Ascending aorta (tissue), 2 donors: Measurements from ENCODE around the gene CTCF. TPM values are rescaled to one million over a fixed set of nuclear protein-coding genes. Genes with fewer than 3 reads are reported as not detected.
A peak's percentile ranks its signal among the peaks of the same experiment; 100 is the strongest.
"Not testable (repeated sequence)": the region's sequence is repeated elsewhere in the genome, so short reads cannot be mapped to it uniquely, and the experiment has no call there.

Experiments used
- DNase-seq, 2 donors: peaks; one replicate each; pipeline ENCODE4 v3.0.0-alpha.2; 2019; ENCODE audit warnings: low spot score in 2 of 2
- H3K27ac ChIP-seq, 2 donors: fragments of 200-600 bp; sonication (generic); one replicate each; pipeline ENCODE4 v1.5.1; 2016 to 2017; ENCODE audit warnings: mild to moderate bottlenecking in 1 of 2
- H3K27me3 ChIP-seq: fragments of 200-600 bp; sonication (generic); one replicate; pipeline ENCODE4 v1.5.1; 2017
- H3K36me3 ChIP-seq, 2 donors: fragments of 200-600 bp; sonication (generic); one replicate each; pipeline ENCODE4 v1.5.1; 2016
- H3K4me1 ChIP-seq, 2 donors: fragments of 200-600 bp; sonication (generic); one replicate each; pipeline ENCODE4 v1.5.1; 2016 to 2017; ENCODE audit warnings: mild to moderate bottlenecking in 1 of 2
- H3K4me3 ChIP-seq, 2 donors: fragments of 200-600 bp; sonication (generic); one replicate each; pipeline ENCODE4 v1.5.1; 2016 to 2017; ENCODE audit warnings: mild to moderate bottlenecking in 1 of 2
- H3K9me3 ChIP-seq, 2 donors: fragments of 200-600 bp; sonication (generic); one replicate each; pipeline ENCODE4 v1.5.1; 2016
- intact Hi-C: fragments of 100-400 bp; cut with DNase I; formaldehyde crosslinking; loops from one replicate; pipeline ENCODE4 v1.15.1; 2023
- total RNA-seq: library from RNA; depleted of rRNA; stranded (reverse); fragments of >200 nt; gene quantifications from one replicate; pipeline ENCODE4 v1.1.0, GENCODE V29; 2016
- TF ChIP-seq, protein P1 (sequence below), 3 experiments: fragments of 200-600 bp in 2 of 3; fragments of 450-650 bp in 1 of 3; sonication (generic) in 2 of 3; IDR thresholded peaks; one replicate each; pipeline ENCODE4 v1.5.1; 2016 to 2019; ENCODE audit warnings: antibody characterized with exemption in 3 of 3, mild to moderate bottlenecking in 1 of 3, moderate library complexity in 1 of 3

The CTCF gene
- total RNA-seq, 1 donor from 2014 or later, result 38.6 TPM

DNA sequence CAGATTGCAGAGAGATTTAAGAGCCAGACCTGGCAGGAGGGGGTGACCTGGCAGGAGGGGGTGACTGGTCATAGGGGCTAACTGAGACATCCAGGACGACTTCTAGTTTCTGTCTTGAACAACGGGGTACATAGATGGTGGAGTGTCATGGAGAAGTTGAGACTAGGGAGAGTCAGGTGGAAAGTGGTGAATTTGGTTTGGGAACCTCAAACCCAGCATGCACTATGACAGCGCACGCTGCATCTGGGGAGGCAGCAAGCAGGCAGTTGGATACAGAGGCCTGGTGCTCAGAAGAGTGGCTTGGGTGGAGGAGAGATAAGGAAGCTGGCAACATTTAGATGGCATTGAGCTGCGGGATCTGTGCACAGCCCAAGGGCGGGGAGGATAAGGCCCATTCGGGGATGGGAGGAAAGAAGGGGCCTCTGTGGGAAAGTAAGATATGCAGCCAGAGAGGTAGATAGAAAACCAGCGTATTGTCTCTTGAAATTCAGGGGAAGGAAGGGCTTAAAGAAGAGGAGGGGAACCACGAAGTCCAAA is 29.2 kb upstream of the CTCF start:
- intact Hi-C loops, result no loop called here
- H3K4me3 ChIP-seq, result no peak overlapping the region
- no peak overlapping the region for H3K27ac ChIP-seq
- H3K9me3 ChIP-seq, result no peaks in the 10 kb centered on the region
- peaks cover 12 to 15% of the 10 kb centered on the region in 2 donors for H3K4me1 ChIP-seq
- no peak for DNase-seq
- no peaks in the 10 kb centered on the region for H3K36me3 ChIP-seq
- TF ChIP-seq, protein P1, sequence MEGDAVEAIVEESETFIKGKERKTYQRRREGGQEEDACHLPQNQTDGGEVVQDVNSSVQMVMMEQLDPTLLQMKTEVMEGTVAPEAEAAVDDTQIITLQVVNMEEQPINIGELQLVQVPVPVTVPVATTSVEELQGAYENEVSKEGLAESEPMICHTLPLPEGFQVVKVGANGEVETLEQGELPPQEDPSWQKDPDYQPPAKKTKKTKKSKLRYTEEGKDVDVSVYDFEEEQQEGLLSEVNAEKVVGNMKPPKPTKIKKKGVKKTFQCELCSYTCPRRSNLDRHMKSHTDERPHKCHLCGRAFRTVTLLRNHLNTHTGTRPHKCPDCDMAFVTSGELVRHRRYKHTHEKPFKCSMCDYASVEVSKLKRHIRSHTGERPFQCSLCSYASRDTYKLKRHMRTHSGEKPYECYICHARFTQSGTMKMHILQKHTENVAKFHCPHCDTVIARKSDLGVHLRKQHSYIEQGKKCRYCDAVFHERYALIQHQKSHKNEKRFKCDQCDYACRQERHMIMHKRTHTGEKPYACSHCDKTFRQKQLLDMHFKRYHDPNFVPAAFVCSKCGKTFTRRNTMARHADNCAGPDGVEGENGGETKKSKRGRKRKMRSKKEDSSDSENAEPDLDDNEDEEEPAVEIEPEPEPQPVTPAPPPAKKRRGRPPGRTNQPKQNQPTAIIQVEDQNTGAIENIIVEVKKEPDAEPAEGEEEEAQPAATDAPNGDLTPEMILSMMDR (IDR thresholded peaks at IDR 0.05), result no peak
- no peaks in the 10 kb centered on the region for H3K27me3 ChIP-seq

DNA sequence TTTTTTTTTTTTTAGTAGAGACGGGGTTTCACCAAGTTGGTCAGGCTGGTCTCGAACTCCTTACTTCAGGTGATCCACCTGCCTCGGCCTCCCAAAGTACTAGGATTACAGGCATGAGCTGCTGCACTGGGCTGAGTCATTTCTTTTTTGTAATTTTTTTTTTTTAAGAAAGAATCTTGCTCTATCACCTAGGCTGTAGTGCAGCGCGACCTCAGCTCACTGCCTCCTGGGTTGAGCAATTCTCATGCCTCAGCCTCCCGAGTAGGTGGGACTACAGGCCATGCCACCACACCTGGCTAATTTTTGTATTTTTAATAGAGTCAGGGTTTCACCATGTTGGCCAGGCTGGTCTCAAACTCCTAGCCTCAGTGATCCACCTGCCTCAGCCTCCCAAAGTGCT is 28.3 kb upstream of the CTCF start:
- H3K9me3 ChIP-seq, intact Hi-C loops, H3K27me3 ChIP-seq, DNase-seq, H3K4me3 ChIP-seq, H3K27ac ChIP-seq, H3K36me3 ChIP-seq: not testable (repeated sequence)
- H3K4me1 ChIP-seq, result peaks cover 16 to 24% of the 10 kb centered on the region in 2 donors

DNA sequence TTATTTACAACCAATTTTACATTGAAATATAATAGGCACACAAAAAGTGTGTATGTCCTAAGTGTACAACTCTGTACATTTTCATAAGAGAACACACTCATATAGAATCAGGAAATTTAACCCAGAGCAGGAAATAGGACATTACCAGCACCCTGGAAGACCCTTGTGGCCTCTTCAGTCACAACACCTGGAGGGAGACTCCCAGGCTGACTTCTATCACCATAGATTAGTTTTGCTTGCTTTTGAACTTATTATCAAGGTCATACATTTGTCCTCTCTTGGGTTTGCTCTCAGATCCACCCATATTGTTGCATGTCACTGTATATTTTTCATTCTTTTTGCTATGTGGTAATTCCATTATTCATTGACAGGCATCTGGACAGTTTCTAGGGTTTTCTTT is 27.9 kb upstream of the CTCF start:
- H3K27ac ChIP-seq, result no peak overlapping the region
- H3K27me3 ChIP-seq, result no peaks in the 10 kb centered on the region
- H3K4me1 ChIP-seq, result peaks cover 16 to 25% of the 10 kb centered on the region in 2 donors
- DNase-seq, result no peak
- intact Hi-C loops, result no loop called here
- H3K9me3 ChIP-seq, result no peaks in the 10 kb centered on the region
- TF ChIP-seq, protein P1 (IDR thresholded peaks at IDR 0.05), result no peak
- H3K4me3 ChIP-seq, result no peak overlapping the region
- peaks cover 0 to 5% of the 10 kb centered on the region in 2 donors for H3K36me3 ChIP-seq

DNA sequence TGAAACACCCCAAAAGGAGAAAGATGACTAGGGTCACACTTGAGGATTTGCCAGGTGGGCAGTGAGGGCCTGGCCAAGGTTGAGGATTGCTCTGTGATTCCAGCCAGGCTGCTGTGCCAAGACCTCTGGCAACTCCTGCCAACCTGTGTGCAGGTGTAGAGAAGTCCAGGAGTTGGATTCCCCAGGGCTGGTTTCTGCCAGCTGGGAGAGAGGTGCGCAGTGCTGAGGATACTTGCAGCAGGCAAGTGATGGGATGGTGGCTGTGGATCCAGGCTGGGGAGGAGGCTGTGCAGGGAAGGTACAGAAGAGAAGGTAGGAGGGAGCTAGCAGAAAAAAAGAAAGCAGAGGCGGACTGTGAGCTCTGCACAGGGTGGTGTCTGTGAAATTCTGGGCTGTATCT is 27.1 kb upstream of the CTCF start:
- H3K27ac ChIP-seq, result no peak overlapping the region
- DNase-seq, result no peak
- no peak overlapping the region for H3K4me3 ChIP-seq
- H3K27me3 ChIP-seq, result no peaks in the 10 kb centered on the region
- TF ChIP-seq, protein P1 (IDR thresholded peaks at IDR 0.05), result no peak
- H3K36me3 ChIP-seq, result peaks cover 7 to 13% of the 10 kb centered on the region in 2 donors
- peaks cover 16 to 25% of the 10 kb centered on the region in 2 donors for H3K4me1 ChIP-seq
- intact Hi-C loops, result no loop called here
- H3K9me3 ChIP-seq, result no peaks in the 10 kb centered on the region

DNA sequence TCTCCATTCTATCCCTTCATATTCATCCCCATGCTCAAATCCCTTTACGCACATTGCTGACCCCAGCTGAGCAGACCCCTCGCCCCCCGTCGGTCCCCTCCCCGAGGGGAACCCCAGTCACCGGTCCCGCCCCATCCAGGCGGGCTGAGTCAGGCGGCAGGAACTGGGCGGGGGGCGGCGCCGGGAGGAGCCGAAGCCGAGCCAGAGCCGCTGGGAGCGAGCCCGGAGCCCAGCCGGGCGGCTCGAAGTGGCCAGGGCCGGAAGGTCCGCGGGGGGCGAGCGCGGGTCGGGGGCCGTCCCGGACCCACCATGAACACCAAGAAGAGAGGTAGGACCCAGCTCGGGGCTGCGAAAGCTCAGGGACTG is 25.1 kb upstream of the CTCF start:
- intact Hi-C loops, result no loop called here
- no peaks in the 10 kb centered on the region for H3K9me3 ChIP-seq
- peak overlapping the region; percentile 77 to 85 for H3K27ac ChIP-seq
- H3K4me1 ChIP-seq, result peaks cover 9 to 16% of the 10 kb centered on the region in 2 donors
- H3K4me3 ChIP-seq, result peak overlapping the region; percentile 67 to 90
- peaks cover 26 to 33% of the 10 kb centered on the region in 2 donors for H3K36me3 ChIP-seq
- no peaks in the 10 kb centered on the region for H3K27me3 ChIP-seq
- DNase-seq, result peak in 1 of 2 donors; percentile 84
- TF ChIP-seq, protein P1 (IDR thresholded peaks at IDR 0.05), result no peak

DNA sequence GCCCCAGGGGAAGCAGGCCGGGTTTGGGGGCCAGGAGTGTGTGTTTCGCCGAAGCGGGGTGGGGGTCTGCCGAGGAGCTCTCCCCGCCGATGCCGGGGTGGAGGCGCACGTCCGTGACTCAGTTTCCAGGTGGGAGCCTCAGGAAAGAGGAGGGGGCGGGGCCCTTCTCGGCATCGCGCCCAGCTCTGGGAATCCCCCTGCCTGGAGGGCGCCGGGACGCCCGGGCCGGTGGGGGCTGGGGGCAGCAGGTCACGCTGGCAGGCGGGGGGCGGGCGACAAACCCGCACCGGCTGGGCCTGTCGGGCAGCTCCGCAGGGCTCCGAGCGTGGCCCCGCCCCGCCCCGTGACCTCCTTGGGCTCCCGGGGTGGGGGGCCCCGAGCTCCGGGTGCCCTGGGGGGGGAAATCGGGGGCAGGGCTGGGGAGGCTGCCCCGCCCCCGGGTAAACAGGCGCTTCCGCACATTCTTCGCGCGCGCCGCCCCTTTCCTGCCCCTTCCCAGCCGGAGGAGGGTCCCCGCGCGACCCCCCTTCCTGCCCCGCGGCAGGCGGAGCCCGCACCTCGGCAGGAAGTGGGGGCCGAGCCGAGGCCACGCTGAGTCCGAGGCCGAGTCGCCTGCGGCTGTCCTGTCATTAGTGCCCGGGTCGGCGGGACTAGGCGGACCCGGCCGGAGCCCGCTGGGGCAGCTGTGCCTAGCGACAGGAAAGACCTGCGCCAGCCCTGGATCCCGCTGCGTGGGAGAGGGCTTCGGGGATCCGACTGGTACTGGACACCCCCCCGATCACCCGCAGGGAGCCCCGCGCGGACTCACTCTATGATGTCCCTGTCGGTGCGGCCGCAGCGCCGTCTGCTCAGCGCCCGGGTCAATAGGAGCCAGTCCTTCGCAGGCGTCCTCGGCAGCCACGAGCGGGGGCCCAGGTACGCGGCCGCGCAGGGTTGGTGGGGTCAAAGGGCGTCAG is 24.4 kb upstream of the CTCF start:
- Histone ChIP-seq H3K36me3 (peaks cover 33 to 40% of the 10 kb centered on the region in 2 donors), H3K27me3 (no peaks in the 10 kb centered on the region), H3K4me3 (peak overlapping the region; percentile 67 to 90), H3K9me3 (no peaks in the 10 kb centered on the region), H3K4me1 (peaks cover 9 to 16% of the 10 kb centered on the region in 2 donors), H3K27ac (peak overlapping the region; percentile 77 to 85)
- intact Hi-C loops, result no loop called here
- TF ChIP-seq, protein P1 (IDR thresholded peaks at IDR 0.05), result no peak
- DNase-seq, result no peak
